GM18505 (cell line): ENCODE data around the gene RGS9.
"Not testable (repeated sequence)": the region's sequence is repeated elsewhere in the genome, so short reads cannot be mapped to it uniquely, and the experiment has no call there.

Experiments
- ATAC-seq: cut with Tn5 transposase; IDR thresholded peaks from one replicate; pipeline ENCODE4 v1.9.1; 2021; ENCODE audit not compliant: unreplicated experiment
- POLR2A ChIP-seq: IDR thresholded peaks from 4 replicates; pipeline ENCODE4 v1.6.1; 2011; ENCODE audit warnings: borderline replicate concordance; ENCODE audit not compliant: insufficient read depth, insufficient read length; ENCODE audit errors: extremely low read depth

Gene RGS9

DNA sequence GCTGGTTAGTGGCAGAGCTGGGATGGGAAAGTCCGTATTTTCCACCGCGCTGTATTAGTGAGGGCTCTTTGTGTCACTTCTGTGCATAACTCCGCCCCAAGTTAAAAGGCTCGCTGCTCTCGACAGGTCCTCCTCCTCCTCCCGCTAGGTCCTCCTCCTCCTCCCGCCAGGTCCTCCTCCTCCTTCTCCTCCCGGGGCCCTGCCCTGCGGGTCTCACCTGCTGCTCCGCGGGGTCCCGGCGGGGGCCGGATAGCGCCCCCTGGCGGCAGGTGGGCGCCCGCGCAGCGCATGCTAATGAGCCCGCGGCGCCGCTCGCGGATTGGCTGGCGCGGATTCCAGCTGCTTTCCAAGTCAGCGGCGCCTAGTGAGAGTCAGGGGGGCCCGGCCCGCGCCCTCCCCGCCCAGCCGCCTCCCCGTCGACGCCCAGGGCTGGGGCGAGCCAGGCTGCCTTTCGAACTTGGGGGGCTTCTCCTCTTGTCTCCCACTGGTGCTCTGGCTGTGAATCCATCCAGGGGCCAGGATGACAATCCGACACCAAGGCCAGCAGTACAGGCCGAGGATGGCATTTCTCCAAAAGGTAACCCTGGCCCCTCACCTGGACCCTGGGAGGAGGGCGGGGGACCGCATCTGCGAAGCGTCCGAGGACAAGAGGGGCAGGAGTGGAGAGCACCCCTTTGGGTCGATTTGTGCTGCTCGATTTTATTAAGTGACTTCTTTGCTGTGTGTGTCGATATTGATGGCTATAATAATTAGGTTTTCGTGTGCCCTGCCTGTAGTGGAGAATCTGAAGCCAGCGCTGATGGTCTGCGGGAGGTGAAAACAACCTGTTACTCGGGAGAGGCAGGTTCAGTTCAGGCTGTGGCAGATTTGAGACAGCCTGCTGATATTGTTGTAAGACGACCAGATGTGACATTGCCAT is at the start of gene RGS9:
Gene RGS9, plus strand, starts transcription at position 350 of the 919 bp plus-strand sequence. Its CDS starts 171 bp downstream, at position 521.
- no peak for TF ChIP-seq POLR2A
- peak; percentile 87 for ATAC-seq

DNA sequence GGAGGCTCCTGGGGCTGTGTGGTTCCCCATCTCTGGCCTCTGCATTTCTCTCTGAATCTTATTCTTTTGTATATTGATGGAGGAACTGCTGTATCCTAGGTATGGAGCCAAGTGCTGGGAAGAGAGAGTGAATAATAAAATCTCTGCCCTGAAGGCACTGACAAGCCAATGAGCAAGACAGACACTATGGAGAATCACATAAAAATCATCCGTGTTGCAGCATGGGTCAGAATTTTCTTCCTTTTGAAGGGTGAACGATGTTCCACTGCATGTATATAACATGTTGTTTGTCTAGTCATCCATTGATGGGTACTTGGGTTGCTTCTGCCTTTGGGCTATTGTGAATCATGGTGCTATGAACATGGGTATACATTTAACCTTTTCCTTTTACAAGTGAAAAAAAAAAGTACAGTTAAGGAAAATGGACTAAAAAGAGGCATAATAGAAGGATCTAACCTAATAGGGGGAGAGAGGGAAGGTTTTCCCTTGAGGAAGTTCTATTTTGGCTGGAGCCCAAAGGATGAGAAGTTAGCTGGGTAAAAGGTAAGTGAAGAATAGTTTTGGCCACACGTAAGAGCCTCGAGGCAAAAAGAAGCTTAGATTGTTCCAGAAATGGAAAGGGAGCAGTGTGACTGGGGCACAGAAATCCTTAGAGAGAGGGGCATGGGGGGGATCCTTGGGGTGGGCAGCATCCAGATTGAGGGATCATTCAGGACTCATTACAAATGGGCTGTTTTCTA is 48.4 kb upstream of the RGS9 start:
- ATAC-seq, result no peak
- no peak for TF ChIP-seq POLR2A

DNA sequence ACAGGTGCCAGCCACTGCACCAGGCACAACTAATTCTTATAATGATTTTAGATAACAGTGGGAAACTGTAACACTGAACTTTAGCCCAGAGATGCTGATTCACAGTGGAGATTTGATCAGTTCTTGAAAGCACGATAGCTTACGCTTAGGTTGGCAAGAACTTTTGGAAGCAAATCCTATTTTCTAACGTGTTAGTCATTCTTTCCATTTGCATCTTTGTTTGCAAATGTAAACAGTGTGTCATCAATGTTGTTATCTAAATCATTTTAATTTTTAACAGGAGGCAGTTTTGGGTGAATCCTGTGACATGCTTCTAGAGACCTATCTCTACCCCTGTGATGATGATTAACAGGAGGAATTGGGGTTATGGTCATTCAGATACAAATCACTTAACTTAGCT is 44.9 kb upstream of the RGS9 start:
- ATAC-seq, result no peak

DNA sequence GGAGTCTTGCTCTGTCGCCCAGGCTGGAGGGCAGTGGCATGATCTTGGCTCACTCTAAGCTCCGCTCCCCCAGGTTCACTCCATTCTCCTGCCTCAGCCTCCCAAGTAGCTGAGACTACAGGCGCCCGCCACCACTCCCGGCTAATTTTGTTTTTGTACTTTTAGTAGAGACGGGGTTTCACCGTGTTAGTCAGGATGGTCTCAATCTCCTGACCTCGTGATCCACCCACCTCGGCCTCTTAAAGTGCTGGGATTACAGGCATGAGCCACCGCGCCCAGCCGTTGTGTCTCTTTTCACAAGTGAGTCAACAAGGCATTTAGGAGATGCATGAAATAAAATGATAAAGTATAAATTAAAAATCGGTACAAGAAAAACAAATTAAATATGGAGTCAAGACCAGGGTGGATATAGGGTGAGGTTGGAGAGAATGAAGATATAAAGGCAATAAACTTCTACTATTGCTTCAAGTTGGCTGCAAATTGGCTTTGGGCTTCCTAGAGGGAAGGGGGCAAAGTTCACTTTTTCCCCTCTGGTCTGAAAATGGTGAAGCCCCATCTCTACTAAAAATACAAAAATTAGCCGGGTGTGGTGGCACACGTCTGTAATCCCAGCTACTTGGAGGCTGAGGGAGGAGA is 44.3 kb upstream of the RGS9 start:
- not testable (repeated sequence) for ATAC-seq

More for the DNA sequence above, 44.9 kb upstream of the RGS9 start:
- no peak for TF ChIP-seq POLR2A

DNA sequence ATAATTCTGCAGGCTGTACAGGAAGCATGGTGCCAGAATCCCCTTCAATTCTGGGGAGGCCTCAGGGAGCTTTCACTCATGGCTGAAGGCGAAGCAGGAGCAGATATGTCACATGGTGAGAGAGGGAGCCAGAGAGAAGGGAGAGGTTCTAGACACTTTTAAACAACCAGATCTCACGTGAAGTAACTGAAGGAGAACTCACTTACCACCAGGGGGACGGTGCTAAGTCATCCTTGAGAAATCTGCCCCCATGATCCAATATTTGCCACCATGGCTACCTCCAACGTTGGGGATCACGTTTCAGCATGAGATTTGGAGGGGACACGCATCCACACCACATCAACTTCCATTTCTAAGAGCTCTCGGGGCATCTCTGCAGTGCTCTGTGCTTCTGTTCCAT is 43.2 kb upstream of the RGS9 start:
- ATAC-seq, result no peak
- TF ChIP-seq POLR2A, result no peak

DNA sequence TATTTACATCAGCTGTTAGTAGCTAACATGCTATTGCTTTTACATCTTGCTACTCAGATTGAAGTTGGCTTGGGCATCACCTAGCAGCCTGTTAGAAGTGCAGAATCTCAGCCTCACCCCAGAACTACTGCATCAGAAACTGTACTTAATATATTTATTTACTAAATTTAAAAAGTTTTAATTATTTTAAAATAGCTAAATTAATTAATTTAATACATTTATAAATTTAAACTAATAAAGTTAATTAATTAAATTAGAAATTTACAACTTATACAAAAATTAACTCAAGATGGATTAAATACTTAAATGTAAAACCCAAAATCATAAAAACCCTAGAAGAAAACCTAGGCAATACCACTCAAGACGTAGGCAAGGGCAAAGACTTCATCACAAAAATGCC is 41.7 kb upstream of the RGS9 start:
- ATAC-seq, result no peak
- TF ChIP-seq POLR2A, result no peak

DNA sequence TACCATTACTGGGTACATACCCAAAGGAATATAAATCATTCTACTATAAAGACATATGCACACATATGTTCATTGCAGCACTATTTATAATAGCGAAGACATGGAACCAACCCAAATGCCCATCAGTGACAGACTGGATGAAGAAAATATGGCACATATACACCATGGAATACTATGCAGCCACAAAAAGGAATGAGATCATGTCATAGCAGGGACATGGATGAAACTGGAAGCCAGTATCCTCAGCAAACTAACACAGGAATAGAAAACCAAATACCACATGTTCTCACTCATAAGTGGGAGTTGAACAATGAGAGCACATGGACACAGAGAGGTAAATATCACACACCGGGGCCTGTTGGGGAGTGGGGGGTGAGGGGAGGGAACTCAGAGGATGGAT is 40.8 kb upstream of the RGS9 start:
- not testable (repeated sequence) for ATAC-seq

DNA sequence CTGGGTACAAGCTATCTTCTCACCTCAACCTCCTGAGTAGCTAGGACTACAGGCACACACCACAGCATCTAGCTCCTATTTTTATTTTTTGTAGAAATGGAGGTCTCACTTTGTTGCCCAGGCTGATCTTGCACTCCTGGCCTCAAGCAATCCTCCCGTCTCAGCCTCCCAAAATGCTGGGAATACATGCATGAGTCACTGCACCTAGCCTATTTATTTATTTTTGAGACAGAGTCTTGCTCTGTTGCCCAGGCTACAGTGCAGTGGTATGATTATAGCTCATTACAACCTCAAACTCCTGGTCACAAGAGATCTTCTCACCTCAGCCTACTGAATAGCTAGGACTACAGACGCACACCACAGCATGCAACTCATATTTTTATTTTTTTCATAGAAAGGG is 40.1 kb upstream of the RGS9 start:
- ATAC-seq, result no peak
- TF ChIP-seq POLR2A, result no peak

DNA sequence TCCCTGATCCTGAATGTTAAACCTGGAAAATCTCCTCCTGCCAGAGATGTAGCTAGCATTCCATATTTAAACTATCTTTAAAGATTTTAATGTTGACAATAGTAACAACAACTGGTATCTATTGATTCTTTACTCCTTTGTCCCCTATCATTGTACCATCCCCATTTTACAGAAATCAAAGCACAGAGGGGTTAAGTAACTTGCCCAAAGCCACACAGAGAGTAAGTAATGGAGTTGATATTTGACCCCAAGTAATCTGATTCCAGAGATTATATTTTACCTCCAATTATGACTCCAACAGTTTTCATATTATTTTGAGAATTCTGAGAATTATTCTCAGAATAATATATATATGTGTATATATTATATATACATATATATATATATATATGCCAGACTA is 37.7 kb upstream of the RGS9 start:
- no peak for TF ChIP-seq POLR2A
- ATAC-seq, result no peak

DNA sequence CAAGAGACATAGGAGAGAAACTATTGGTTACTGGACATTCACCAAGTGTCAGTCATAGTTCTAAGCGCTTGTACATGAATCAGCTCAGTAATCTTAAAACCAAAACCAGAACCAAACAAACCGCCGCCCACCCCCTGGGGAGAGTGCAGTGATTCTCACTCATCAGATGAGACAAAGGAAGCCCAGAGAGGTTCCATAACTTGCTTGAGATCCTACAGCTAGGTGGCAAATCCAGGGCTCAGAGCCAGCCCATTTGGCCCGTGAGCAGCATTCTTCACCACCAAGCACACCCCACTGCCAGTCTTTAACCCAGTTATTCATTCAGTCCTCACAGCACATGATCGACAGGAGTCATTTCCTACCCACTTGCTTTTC is 37.2 kb upstream of the RGS9 start:
- ATAC-seq, result peak; percentile 76
- peak; percentile 50 for TF ChIP-seq POLR2A

DNA sequence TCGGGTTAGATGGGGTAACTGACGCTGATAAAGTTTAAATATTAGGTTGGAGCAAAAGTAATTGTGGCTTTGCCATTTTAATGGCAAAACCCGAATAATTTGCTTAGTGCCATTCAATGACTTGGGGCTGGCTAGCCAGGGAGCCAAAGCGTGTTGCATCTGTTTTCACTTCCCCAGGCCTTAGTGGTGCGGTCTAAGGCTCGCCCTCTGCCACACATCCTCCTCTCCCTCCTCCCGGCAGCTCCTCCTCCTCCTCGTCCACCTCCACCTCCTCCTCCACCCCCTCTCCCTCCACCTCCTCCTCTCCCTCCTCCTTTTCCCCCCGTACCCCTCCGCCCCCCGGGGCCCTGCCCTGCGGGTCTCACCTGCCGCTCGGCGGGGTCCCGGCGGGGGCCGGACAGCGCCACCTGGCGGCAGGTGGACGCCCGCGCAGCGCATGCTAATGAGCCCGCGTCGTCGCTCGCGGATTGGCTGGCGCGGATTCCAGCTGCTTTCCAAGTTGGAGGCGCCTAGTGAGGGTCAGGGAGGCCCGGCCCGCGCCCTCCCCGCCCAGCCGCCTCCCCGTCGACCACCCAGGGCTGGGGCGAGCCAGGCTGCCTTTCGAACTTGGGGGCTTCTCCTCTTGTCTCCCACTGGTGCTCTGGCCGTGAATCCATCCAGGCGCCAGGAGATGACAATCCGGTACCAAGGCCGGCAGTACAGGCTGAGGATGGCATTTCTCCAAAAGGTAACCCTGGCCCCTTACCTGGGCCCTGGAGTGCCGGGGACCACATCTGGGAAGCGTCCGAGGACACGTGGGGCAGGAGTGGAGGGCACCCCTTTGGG is 36.6 kb upstream of the RGS9 start:
- peak; percentile 46 for TF ChIP-seq POLR2A
- ATAC-seq, result peak; percentile 56

DNA sequence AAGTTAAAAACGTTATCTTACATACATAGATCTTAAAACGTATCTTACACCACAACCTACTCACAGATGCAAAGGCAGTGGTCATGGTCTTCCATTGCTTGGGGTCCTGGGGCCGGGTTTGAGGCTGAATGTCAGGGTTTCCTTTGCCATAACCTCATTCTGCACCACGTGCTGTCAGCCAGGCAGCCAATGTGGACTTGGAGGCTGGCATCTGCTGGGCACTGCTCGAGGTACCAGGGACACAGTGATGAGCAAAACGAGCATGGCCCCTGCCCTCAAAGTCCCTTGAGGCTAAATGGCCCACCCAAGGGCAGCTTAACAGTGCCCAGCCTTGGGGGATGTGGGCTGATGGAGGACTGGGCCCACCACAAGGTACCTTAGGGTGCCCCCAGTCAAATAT is 35.8 kb upstream of the RGS9 start:
- no peak for TF ChIP-seq POLR2A
- no peak for ATAC-seq

DNA sequence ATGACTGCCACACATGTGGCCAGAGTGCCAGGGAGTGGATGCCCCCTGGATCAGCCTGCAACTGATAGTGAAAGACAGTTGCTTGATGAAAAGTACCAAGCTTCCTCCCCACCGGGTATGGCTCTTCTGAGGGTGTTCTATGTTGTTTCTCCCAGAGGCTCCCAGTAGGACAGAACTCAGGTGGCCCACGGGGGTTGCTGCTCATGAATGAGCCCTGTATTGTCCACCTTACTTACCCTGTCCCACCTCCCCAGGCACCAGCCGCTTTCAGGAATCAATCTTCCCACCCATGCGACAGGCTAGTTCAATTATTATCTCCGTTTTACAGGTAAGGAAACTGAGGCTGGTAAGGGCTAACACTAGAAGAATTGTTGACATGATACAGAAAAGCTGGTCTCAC is 34.9 kb upstream of the RGS9 start:
- ATAC-seq, result no peak
- TF ChIP-seq POLR2A, result no peak

DNA sequence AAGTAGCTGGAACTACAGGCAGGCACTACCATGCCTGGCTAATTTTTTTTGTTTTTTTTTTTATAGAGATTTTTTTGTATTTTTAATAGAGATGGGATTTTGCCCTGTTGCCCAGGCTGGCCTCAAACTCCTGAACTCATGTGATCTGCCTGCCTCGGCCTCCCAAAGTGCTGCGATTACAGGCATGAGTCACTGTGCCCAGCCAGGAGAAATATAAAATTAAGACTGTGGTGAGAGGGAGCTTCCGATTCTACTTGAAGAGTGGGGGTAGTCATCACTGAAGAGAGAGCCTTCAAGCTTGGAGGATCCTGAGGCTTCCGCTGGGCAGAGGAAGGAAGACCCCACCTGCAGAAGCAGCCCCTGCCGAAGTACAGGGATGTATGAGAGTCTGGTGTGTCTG is 34.4 kb upstream of the RGS9 start:
- no peak for TF ChIP-seq POLR2A
- no peak for ATAC-seq

DNA sequence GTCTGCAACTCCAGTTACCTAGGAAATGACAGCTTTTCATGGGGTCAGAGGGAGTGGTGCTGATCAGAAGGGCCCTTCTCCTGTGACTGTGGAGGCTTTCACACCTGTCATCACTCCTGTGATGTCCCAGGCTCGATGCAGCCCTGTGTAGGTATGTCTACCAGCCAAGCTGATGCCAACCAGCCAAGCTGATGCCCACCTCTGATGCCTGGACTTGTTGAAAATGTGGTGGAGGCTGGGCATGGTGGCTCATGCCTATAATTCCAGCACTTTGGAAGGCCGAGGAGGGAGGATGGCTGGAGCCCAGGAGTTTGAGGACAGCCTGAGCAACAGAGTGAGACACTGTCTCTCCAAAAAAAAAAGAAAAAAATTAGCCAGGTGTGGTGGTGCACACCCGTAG is 33.7 kb upstream of the RGS9 start:
- no peak for TF ChIP-seq POLR2A
- ATAC-seq, result no peak
